ENCODE results near the gene RPL15.

RPL15 gene

GRCh38 chr3:23966328-23966727 is 49.4 kb downstream of the RPL15 start:
- DNase-seq = no peak

- DNase-seq = no peak
Measured at GRCh38 chr3:23968463-23969184, 51.7 kb downstream of the RPL15 start.

- no peak for DNase-seq
Measured at GRCh38 chr3:23969393-23969792, 52.5 kb downstream of the RPL15 start.
